Measurements from ENCODE around the gene CDC73. TPM values are rescaled to one million over a fixed set of nuclear protein-coding genes. Genes with fewer than 3 reads are reported as not detected.

CDC73 gene
- total and polyA plus RNA-seq, 2 donors (not counting 3 experiments of a cell fraction or from before 2014, with no cell fraction given) = 9.9 to 55.8 TPM

GRCh38 chr1:193237381-193237978 lies 115.6 kb downstream of the CDC73 start:
- H3K4me2 ChIP-seq (ENCODE audit: insufficient read depth, low read length) = no peak overlapping the region
- no peak overlapping the region for H3K4me3 ChIP-seq (replicated peaks in 1 of 3; ENCODE audit: insufficient read depth in 1 of 3, low read depth in 1 of 3, low read length in 3 of 3)
- H3K79me2 ChIP-seq (ENCODE audit: control insufficient read depth, insufficient read depth, low read length) = peaks cover 3% of the 10 kb centered on the region
- FAIRE-seq (no peak), DNase-seq (ENCODE audit: low read depth, low spot score) (no peak)
- no peak overlapping the region for H3K27ac ChIP-seq (ENCODE audit: insufficient read depth, low read depth, low read length)
- no peaks in the 10 kb centered on the region for H3K27me3 ChIP-seq (ENCODE audit: control insufficient read depth in 2 of 2, insufficient read depth in 2 of 2, low read length in 2 of 2)
- no peaks in the 10 kb centered on the region for H3K9me3 ChIP-seq (replicated peaks; ENCODE audit: control insufficient read depth, insufficient read depth, low read length)
- H3K9me1 ChIP-seq (replicated peaks; ENCODE audit: control insufficient read depth, extremely low read depth, insufficient read depth, low read length) = no peaks in the 10 kb centered on the region
- intact Hi-C loops (cut with micrococcal nuclease) = no loop called here
- no peak for TF ChIP-seq EZH2 (IDR thresholded peaks at IDR 0.05; ENCODE audit: borderline replicate concordance, low read depth, low read length, severe bottlenecking)
- no peak for TF ChIP-seq JUN (IDR thresholded peaks at IDR 0.05; ENCODE audit: borderline replicate concordance, insufficient read depth, insufficient read length, low read depth)
- TF ChIP-seq POLR2A (IDR thresholded peaks at IDR 0.05; ENCODE audit: low read depth, low read length) = no peak
- no peak for TF ChIP-seq FOS (IDR thresholded peaks at IDR 0.05; ENCODE audit: borderline replicate concordance, insufficient read depth, low read length)
- no peak for TF ChIP-seq MAX (IDR thresholded peaks at IDR 0.05; ENCODE audit: insufficient read depth, insufficient read length)
- no peak for TF ChIP-seq MYC (IDR thresholded peaks at IDR 0.05; ENCODE audit: low read depth, low read length)
- TF ChIP-seq CTCF (IDR thresholded peaks at IDR 0.05; ENCODE audit: extremely low read depth in 1 of 2, insufficient read depth in 1 of 2, low read depth in 1 of 2, low read length in 2 of 2) = no peak
- TF ChIP-seq GATA2 (IDR thresholded peaks at IDR 0.05; ENCODE audit: insufficient read depth, insufficient read length, low read depth, low read length) = no peak
- TF ChIP-seq POLR2AphosphoS5 (IDR thresholded peaks at IDR 0.05; ENCODE audit: insufficient read depth, low read depth, low read length) = no peak
- no peak overlapping the region for H3K9ac ChIP-seq (replicated peaks; ENCODE audit: extremely low read depth, insufficient read depth, low read length)
- H3K4me1 ChIP-seq (ENCODE audit: control insufficient read depth, extremely low read depth, insufficient read depth, low read length) = no peaks in the 10 kb centered on the region
- H4K20me1 ChIP-seq (replicated peaks; ENCODE audit: control insufficient read depth, extremely low read depth, insufficient read depth, low read length) = no peaks in the 10 kb centered on the region
- ChIA-PET POLR2A (no interaction called here), CTCF (no interaction called here)
- no peaks in the 10 kb centered on the region for H3K36me3 ChIP-seq (ENCODE audit: control insufficient read depth in 2 of 2, extremely low read depth in 1 of 2, insufficient read depth in 2 of 2, low read length in 2 of 2)
- BruUV-seq (replicated peaks) = no TSS peak
- dilution Hi-C loops (cut with MboI; ENCODE audit: extremely low pct_ligation_motif_present, low sequenced_read_pairs) = no loop called here
- no peak overlapping the region for H2AFZ ChIP-seq (ENCODE audit: low read depth, low read length)
